GM21786 (cell line): Measurements from ENCODE around the gene CCL17.

Source experiments
- ATAC-seq: cut with Tn5 transposase; IDR thresholded peaks from one replicate; pipeline ENCODE4 v1.9.1; 2021; ENCODE audit not compliant: unreplicated experiment

The CCL17 gene

DNA sequence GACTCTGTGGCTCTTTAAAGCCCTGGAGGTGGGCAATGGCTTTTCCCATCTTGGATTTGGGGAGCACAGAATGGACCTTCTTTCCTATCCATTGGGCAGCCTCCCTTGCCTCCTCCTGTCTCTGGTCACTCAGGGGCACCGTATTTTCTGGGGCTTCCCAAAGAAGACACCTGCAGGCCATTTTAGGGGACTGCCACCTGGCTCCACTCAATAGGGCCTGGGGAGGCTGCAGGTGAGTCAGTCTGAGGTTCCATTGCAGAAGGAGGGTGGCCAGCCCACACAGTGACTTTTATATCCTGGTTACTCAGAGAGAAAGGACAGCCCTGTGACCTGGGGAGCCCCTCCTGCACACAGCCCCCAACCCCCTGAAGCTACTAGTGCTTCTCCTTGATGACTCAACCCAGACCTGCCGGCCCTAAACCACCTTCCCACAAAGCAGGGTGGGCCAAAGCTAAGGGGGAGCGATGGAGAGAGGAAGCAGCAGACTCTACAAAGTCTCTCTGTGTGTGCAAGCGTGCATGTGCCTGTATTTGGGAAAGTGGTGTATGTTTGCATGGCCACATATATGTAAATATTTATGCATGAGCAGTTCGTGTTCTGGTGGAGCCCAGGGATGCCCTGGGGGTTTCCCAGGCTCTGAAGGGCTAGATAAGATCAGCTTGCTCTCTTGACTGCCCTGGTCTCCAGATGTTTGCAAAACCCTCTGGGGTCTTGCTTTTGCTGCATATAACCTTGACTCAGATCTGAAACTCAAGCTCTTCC lies 27.3 kb upstream of the CCL17 start:
- ATAC-seq: peak; percentile 71

DNA sequence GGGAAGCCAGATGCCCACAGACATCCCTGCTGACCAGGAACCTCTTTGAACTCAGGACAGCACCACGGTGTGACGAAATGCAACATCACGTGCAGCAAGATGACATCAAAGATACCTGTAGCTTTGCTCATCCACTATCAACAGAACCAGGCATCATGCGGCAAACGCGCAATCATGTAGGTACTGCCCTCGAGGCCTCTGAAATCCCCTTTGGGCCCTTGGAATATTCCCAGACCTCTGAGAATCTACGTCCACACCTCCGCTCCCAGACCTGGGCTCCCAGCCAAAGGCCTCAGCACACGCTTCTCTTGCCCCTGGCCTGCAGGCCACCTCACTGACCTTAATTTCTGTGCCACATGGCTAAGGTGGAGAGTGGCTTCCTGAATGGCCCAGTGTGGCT lies 25.0 kb upstream of the CCL17 start:
- no peak for ATAC-seq

DNA sequence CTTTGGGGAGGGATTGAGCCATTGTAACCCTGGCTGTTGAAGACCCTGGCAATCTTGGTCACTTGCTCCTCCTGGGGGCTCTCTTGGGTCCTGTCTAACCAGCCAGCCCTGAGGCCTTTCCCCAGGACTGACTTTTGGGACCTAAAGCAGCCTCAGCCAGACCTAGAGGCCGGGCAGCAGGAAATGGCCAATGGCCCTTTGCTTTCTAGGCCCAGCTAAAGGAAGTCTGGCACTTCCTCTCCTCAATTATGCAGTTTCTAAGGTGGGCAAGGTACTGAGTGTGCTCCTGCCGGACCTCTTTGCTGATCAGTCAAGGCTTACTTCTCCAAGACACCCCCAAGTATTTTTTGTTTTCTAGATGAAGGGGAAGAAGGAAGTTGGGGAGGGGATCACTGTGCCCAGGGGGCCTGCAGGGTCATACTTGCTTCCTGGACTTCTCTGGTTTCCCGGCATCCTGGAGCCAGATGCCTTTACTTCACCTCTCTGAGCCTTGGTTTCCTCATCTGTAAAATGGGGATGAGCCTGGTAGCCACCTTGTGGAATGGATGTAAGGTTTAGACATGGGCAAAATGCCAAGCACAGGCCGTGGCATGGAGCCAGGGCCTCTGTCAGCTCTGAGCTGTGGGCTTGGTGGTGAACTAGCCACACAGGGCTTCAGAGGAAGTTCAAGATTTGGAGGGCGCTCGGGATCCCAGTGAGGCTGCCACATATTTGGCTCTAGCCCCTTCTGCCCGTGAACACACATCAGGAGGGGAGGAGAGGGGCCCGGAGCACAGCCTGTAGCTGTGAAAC lies 23.7 kb upstream of the CCL17 start:
- no peak for ATAC-seq

DNA sequence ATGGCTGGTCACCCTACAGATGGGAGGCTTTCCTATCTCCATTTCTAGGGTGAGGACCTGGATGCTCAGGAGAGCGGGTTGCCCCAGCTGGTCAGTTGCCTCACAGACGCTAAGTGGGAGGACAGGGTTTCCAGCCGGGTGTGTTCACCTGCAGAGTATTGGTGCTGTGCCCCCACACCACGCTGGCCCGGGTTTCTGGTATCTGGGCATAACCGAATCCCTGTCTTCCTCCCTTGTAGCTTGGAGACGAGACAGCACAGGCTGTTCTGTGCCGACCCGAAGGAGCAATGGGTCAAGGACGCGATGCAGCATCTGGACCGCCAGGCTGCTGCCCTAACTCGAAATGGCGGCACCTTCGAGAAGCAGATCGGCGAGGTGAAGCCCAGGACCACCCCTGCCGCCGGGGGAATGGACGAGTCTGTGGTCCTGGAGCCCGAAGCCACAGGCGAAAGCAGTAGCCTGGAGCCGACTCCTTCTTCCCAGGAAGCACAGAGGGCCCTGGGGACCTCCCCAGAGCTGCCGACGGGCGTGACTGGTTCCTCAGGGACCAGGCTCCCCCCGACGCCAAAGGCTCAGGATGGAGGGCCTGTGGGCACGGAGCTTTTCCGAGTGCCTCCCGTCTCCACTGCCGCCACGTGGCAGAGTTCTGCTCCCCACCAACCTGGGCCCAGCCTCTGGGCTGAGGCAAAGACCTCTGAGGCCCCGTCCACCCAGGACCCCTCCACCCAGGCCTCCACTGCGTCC lies 22.6 kb upstream of the CCL17 start:
- no peak for ATAC-seq

DNA sequence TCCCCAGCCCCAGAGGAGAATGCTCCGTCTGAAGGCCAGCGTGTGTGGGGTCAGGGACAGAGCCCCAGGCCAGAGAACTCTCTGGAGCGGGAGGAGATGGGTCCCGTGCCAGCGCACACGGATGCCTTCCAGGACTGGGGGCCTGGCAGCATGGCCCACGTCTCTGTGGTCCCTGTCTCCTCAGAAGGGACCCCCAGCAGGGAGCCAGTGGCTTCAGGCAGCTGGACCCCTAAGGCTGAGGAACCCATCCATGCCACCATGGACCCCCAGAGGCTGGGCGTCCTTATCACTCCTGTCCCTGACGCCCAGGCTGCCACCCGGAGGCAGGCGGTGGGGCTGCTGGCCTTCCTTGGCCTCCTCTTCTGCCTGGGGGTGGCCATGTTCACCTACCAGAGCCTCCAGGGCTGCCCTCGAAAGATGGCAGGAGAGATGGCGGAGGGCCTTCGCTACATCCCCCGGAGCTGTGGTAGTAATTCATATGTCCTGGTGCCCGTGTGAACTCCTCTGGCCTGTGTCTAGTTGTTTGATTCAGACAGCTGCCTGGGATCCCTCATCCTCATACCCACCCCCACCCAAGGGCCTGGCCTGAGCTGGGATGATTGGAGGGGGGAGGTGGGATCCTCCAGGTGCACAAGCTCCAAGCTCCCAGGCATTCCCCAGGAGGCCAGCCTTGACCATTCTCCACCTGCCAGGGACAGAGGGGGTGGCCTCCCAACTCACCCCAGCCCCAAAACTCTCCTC lies 21.9 kb upstream of the CCL17 start:
- no peak for ATAC-seq

DNA sequence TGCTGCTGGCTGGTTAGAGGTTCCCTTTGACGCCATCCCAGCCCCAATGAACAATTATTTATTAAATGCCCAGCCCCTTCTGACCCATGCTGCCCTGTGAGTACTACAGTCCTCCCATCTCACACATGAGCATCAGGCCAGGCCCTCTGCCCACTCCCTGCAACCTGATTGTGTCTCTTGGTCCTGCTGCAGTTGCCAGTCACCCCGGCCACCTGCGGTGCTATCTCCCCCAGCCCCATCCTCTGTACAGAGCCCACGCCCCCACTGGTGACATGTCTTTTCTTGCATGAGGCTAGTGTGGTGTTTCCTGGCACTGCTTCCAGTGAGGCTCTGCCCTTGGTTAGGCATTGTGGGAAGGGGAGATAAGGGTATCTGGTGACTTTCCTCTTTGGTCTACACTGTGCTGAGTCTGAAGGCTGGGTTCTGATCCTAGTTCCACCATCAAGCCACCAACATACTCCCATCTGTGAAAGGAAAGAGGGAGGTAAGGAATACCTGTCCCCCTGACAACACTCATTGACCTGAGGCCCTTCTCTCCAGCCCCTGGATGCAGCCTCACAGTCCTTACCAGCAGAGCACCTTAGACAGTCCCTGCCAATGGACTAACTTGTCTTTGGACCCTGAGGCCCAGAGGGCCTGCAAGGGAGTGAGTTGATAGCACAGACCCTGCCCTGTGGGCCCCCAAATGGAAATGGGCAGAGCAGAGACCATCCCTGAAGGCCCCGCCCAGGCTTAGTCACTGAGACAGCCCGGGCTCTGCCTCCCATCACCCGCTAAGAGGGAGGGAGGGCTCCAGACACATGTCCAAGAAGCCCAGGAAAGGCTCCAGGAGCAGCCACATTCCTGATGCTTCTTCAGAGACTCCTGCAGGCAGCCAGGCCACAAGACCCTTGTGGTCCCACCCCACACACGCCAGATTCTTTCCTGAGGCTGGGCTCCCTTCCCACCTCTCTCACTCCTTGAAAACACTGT lies 21.0 kb upstream of the CCL17 start:
- no peak for ATAC-seq

DNA sequence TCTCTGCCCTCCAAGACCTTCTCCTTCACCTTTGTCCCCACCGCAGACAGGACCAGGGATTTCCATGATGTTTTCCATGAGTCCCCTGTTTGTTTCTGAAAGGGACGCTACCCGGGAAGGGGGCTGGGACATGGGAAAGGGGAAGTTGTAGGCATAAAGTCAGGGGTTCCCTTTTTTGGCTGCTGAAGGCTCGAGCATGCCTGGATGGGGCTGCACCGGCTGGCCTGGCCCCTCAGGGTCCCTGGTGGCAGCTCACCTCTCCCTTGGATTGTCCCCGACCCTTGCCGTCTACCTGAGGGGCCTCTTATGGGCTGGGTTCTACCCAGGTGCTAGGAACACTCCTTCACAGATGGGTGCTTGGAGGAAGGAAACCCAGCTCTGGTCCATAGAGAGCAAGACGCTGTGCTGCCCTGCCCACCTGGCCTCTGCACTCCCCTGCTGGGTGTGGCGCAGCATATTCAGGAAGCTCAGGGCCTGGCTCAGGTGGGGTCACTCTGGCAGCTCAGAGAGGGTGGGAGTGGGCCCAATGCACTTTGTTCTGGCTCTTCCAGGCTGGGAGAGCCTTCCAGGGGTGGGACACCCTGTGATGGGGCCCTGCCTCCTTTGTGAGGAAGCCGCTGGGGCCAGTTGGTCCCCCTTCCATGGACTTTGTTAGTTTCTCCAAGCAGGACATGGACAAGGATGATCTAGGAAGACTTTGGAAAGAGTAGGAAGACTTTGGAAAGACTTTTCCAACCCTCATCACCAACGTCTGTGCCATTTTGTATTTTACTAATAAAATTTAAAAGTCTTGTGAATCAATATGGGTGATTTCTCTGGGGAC lies 20.1 kb upstream of the CCL17 start:
- no peak for ATAC-seq

DNA sequence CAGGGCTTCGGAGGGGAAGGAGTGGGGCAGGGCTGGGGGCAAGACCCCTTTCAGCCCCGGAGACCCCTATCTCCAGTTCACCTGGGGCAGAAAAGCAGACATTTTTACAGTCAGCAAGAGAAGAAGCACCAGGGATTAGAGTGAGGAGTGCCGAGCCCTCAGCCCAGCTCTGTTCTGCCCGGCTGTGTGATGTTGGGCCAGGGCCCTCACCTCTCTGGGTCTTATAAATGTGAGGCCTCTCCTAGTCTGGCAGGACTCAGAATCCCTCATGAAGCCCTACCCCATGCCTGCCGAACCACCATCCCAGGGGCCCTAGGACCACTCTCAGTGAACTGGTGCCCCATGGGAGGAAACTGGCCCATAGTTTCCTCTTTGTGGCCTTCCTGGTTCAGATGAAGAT lies 19.5 kb upstream of the CCL17 start:
- ATAC-seq: no peak

DNA sequence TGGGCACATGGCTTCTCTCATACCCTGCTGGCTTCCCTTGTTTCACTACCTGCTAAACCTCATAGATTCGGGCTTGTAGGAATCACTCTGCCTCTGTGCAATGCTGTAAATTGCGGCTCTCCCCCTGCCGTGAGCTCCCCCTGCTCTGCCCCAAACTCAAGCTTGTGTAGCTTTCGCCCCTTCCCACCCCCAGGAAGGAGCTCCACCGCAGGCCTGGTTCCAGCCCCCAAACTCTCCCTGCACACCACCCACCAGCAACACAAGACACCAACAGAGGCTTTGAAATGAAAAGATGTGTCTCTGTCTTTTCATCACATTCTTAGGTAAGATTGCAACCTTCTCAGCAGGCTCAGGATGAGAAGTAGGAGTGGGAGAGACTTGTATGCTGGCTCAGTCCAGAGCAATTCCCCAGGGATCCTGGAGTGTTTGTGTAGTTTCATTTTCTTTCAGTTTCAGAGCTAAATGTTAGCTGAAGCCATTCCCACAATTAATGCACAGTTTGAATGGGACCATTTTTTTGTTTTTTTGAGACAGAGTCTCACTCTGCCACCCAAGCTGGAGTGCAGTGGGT lies 18.1 kb upstream of the CCL17 start:
- no peak for ATAC-seq

DNA sequence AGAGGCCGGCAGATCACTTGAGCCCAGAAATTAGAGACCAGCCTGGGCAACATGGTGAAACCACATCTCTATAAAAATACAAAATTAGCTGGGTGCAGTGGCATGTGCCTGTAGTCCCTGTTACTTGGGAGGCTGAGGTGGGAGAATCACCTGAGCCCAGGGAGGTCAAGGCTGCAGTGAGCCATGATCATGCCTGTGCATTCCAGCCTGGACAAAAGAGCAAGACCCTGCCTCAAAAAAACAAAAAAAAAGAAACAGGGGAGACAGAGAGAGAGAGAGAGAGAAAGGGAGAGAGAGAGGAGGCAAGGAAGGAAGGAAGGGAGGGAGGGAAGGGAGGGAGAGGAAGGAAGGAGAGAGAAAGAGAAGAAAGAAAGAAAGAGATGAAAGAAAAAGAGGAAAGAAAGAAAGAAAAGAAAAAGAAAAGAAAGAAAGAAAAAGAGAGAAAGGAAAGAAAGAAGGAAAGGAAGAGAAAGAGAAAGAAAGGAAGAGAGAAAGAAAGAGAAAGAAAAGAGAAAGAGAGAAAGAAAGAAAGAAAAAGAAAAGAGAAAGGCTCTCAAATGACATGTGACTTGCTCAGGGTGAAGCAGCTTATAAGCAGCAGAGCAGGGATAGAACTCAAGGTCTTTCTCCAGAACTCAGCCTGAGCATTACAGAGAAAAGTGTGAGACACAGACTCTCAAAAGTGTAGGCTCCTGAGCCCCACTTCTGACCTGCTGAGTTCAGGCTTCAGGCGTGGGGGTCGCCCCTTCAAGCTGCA lies 16.8 kb upstream of the CCL17 start:
- peak; percentile 29 for ATAC-seq

DNA sequence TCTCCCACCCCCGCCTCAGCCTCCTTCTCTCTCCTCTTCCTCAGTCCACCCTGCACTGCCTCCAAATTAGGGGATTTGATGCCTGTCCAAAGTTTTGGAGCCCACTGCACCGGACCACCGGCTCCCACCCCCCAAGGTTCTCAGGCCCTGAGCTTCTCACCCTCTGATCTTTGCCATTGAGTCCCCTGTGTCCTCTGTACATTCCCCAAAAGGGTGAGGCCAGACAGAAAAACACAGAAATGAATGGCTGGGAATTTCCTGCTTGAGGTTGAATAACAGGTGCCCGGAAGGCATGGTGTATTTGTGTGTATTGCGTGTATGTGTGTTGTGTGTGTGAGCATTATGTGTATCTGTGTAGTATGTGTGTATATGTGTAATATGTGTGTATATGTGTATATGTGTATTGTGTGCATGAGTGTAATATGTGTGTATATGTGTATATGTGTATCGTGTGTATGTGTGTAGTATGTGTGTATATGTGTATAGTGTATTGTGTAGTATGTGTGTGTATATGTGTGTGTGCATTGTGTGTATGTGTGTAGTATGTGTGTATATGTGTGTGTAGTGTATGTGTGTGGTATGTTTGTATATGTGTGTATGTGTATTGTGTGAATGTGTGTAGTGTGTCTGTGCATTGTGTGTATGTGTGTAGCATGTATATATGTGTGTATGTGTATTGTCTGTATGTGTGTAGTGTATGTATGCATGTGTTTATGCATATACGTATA lies 16.0 kb upstream of the CCL17 start:
- ATAC-seq: peak; percentile 41

DNA sequence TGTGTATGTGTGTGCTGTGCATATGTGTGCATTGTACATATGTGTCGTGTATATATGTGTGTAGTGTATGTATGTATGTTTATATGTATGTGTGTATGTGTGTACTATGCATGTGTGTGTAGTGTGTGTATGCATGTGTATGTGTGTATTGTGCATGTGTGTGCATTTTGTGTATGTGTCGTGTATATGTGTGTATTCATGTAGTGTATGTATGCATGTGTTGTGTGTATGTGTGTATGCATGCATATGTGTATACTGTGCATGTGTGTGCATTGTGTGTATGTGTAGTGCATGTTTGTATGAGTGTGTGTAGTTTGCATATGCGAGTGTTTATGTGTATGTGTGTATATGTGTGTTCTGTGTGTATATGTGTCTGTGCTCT lies 15.5 kb upstream of the CCL17 start:
- no peak for ATAC-seq

DNA sequence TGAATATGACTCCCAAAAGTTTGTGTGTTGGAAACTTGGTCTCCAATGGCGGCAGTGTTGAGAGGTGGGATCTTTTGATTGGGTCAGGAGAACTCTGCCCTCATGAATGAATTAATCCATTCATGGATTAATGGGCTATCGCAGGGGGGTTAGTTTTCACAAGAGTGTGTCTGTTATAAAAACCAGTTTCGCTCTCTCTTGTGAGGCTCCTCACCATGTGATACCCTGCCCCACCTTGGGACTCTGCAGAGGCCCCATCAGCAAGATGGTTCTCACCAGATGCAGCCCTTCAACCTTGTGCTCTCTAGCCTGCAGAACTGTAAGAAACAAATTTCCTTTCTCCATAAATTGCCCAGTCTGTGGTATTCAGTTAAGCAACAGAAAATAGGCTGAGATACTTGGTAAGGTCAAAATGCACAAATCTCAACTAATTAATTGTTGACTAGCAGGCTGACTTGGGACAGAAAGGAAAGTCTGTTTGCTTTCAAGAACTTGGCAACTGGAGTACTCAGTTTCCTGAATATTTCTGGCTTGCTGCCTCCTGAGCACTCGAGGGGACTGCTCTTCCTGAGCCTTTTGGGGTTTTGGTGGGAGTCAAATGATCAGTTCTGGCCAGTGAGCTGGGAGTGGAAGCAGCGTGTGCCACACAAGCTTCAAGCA lies 13.8 kb upstream of the CCL17 start:
- ATAC-seq: no peak

DNA sequence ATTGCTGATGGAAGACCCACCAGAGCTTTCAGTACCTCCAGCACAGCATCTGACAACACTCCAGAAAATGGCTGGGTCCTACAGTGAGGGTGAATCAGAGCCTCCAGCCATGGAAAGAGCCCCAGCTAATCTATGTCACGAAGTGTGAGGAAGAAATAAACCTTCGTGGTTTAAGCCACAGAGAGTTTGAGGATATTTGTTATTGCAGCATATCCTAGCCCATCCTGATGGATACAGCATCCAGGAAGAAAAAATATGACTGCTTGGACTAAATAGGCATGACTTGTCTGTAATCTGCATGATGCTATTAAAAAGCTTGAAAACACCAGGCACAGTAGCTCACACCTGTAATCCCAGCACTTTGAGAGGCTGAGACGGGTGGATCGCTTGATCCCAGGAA lies 13.3 kb upstream of the CCL17 start:
- no peak for ATAC-seq

DNA sequence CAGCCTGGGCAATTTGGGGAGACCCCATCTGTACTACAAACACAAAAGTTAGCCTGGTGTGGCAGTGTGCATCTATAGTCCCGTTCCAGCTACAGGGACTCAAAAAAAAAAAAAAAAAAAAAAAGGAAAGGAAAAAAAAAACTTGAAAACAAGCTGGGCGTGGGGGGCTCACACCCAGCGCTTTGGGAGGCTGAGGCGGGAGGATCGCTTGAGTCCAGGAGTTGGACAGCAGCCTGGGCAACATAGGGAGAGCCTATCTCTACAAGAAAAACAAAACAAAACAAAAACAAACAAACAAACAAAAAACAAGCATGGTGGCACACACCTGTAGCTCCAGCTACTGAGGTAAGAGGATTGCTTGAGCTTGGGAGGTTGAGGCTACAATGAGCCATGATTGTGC lies 12.9 kb upstream of the CCL17 start:
- ATAC-seq: no peak

DNA sequence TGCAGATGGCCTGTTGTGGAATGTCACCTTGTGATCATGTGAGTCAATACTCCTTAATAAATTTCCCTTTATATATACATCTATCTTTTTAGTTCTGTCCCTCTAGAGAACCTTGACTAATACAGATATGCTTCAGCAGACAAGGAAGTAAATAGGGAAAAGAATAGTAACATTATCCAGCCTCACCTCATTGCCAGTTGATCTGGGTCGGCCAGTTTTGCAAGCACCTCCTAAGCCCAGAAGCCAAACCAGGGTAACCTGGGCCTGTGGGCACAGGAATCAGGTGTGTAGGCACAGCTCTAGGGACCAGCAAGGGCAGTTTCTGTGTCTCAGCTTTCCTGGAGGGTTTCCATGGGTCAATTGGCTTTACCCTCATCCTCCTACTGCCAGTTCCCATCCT lies 11.9 kb upstream of the CCL17 start:
- no peak for ATAC-seq

DNA sequence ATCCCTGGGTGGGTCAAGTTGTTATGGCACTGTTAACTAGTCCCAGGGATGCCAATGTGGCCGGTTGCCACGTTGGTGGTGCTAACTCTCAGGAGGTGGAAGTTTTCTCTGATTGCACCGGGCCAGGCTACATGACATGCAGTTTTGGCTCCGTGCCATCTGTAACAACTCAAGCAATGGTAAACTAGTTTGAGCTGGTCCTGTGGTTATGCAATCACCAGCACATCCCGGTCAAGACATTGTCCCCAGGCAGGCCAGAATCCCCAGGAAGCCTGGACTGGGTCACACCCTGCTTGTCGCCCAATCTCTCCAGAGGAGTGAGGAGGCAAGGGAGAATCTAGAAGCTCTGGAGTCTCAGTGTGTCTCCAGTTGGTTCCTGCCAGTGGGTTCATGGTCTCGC lies 10.1 kb upstream of the CCL17 start:
- ATAC-seq: no peak
